ENCODE measurements around the gene CAMLG.
"Not testable (repeated sequence)": the region's sequence is repeated elsewhere in the genome, so short reads cannot be mapped to it uniquely, and the experiment has no call there.

Gene CAMLG

GRCh38 chr5:134758504-134759341, 20.4 kb downstream of the CAMLG start, which contains the start of gene DDX46:
Gene DDX46 (plus strand): TSS chr5:134758779. CDS start chr5:134758939, 160 bp downstream.
- WGBS, result 1% methylated on average over 72 of the region's 73 CpGs

DNA sequence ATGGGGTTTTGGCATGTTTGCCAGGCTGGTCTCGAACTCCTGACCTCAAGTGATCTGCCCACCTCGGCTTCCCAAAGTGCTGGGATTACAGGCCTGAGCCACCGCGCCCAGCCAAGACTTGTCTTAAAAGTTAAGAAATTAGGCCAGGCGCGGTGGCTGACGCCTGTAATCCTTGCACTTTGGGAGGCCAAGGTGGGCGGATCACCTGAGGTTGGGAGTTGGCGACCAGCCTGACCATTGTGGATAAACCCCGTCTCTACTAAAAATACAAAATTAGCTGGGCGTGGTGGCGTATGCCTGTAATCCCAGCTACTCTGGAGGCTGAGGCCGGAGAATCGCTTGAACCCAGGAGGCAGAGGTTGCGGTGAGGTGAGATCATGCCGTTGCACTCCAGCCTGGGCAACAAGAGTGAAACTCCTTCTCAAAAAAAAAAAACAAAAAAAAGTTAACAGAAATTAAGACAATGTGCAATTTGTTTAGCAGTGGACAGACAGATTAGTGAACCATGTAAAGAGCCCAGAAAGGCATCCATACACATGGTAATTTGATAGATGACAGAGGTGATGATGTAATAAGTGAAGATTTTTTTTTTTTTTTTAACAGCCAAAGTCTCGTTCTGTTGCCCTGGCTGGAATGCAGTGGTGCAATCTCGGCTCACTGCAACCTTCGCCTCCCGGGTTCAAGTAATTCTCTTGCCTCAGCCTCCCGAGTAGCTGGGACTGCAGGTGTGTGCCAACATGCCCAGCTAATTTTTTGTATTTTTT, 29.4 kb downstream of the CAMLG start:
- H3K23ac ChIP-seq (ENCODE audit: low read length in 2 of 2); H2BK5ac ChIP-seq (ENCODE audit: low read depth, low read length, poor library complexity, severe bottlenecking); H4K8ac ChIP-seq (ENCODE audit: low read length); DNase-seq; H2BK120ac ChIP-seq (ENCODE audit: low read depth, low read length); H2AFZ ChIP-seq (ENCODE audit: low read depth, low read length); H3K4me1 ChIP-seq (ENCODE audit: control insufficient read depth, insufficient read depth, low read depth, low read length); H2BK12ac ChIP-seq (ENCODE audit: low read length in 2 of 2); H3K9ac ChIP-seq (ENCODE audit: low read length); H3K27ac ChIP-seq (ENCODE audit: low read length, poor library complexity, severe bottlenecking); H3K9me3 ChIP-seq (ENCODE audit: control insufficient read depth, low read length); H2AK5ac ChIP-seq (ENCODE audit: low read length, severe bottlenecking); H4K91ac ChIP-seq (ENCODE audit: low read length); H3K4me3 ChIP-seq (ENCODE audit: insufficient read depth in 1 of 2, low read depth in 1 of 2, low read length in 2 of 2); H3K14ac ChIP-seq (ENCODE audit: low read length in 2 of 2); H3K4me2 ChIP-seq (ENCODE audit: low read length, poor library complexity, severe bottlenecking); H3K18ac ChIP-seq (ENCODE audit: low read depth in 1 of 2, low read length in 2 of 2); H3K4ac ChIP-seq (ENCODE audit: low read depth in 1 of 2, low read length in 2 of 2); H2BK15ac ChIP-seq (ENCODE audit: low read depth, poor library complexity, severe bottlenecking); H3K27me3 ChIP-seq (ENCODE audit: control insufficient read depth in 1 of 2, insufficient read depth in 1 of 2, low read length in 2 of 2): not testable (repeated sequence)
- H3K79me1 ChIP-seq (replicated peaks; ENCODE audit: low read length, poor library complexity, severe bottlenecking), result peaks cover 24% of the 10 kb centered on the region
- H3K36me3 ChIP-seq (ENCODE audit: control insufficient read depth in 1 of 2, insufficient read depth in 2 of 2, low read depth in 1 of 2, low read length in 2 of 2), result peaks cover 50 to 81% of the 10 kb centered on the region in 2 experiments
- WGBS, result 96% methylated on average over 19 of the region's 21 CpGs

More at GRCh38 chr5:134758504-134759341, 20.4 kb downstream of the CAMLG start, which contains the start of gene DDX46:
- peaks cover under 1% of the 10 kb centered on the region for H3K79me1 ChIP-seq (replicated peaks; ENCODE audit: low read length, poor library complexity, severe bottlenecking)
- H4K91ac ChIP-seq (ENCODE audit: low read length), result peak within 1 kb of the TSS; percentile 95
- H3K4me1 ChIP-seq (ENCODE audit: control insufficient read depth, insufficient read depth, low read depth, low read length), result peaks cover 4% of the 10 kb centered on the region
- H2AK5ac ChIP-seq (ENCODE audit: low read length, severe bottlenecking), result no peak within 1 kb of the TSS
- H3K18ac ChIP-seq (ENCODE audit: low read depth in 1 of 2, low read length in 2 of 2), result peak within 1 kb of the TSS; percentile 47 to 62
- peak within 1 kb of the TSS in 1 of 2 experiments; percentile 2 for H3K23ac ChIP-seq (ENCODE audit: low read length in 2 of 2)
- H2BK120ac ChIP-seq (ENCODE audit: low read depth, low read length), result no peak within 1 kb of the TSS
- peak within 1 kb of the TSS; percentile 62 for H3K4me2 ChIP-seq (ENCODE audit: low read length, poor library complexity, severe bottlenecking)
- peak within 1 kb of the TSS in 1 of 2 experiments; percentile 22 for H3K14ac ChIP-seq (ENCODE audit: low read length in 2 of 2)
- H2BK15ac ChIP-seq (ENCODE audit: low read depth, poor library complexity, severe bottlenecking), result peak within 1 kb of the TSS; percentile 68
- peak within 1 kb of the TSS; percentile 90 to 98 for H3K4me3 ChIP-seq (ENCODE audit: insufficient read depth in 1 of 2, low read depth in 1 of 2, low read length in 2 of 2)
- peak within 1 kb of the TSS in 1 of 2 experiments; percentile 21 for H3K4ac ChIP-seq (ENCODE audit: low read depth in 1 of 2, low read length in 2 of 2)
- H3K27me3 ChIP-seq (ENCODE audit: control insufficient read depth in 1 of 2, insufficient read depth in 1 of 2, low read length in 2 of 2), result no peaks in the 10 kb centered on the region
- H3K9ac ChIP-seq (ENCODE audit: low read length), result peak within 1 kb of the TSS; percentile 96
- no peak within 1 kb of the TSS for H2BK12ac ChIP-seq (ENCODE audit: low read length in 2 of 2)
- H2BK5ac ChIP-seq (ENCODE audit: low read depth, low read length, poor library complexity, severe bottlenecking), result no peak within 1 kb of the TSS
- H4K8ac ChIP-seq (ENCODE audit: low read length), result peak within 1 kb of the TSS; percentile 98
- peak within 1 kb of the TSS; percentile 67 for H2AFZ ChIP-seq (ENCODE audit: low read depth, low read length)
- H3K27ac ChIP-seq (ENCODE audit: low read length, poor library complexity, severe bottlenecking), result peak within 1 kb of the TSS; percentile 63
- no peaks in the 10 kb centered on the region for H3K9me3 ChIP-seq (ENCODE audit: control insufficient read depth, low read length)
- H3K36me3 ChIP-seq (ENCODE audit: control insufficient read depth in 1 of 2, insufficient read depth in 2 of 2, low read depth in 1 of 2, low read length in 2 of 2), result peaks cover 6 to 7% of the 10 kb centered on the region in 2 experiments
- DNase-seq, result peak; percentile 95

DNA sequence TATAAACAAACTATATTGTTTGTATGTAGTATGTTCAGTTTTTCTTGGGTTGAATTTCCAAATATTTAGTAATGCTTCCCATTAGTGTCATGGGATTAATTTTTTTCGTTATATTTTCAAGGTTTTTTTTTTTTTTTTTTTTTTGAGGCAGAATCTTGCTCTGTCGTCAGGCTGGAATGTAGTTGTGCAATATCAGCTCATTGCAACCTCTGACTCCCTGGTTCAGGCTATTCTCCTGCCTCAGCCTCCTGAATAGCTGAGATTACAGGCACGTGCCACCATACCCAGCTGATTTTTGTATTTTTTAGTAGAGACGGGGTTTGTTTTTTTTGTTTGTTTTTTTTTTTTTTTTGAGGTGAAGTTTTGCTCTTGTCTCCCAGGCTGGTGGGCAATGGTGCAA, 30.9 kb downstream of the CAMLG start:
- no peak overlapping the region for H2BK120ac ChIP-seq (ENCODE audit: low read depth, low read length)
- no peak overlapping the region for H3K14ac ChIP-seq (ENCODE audit: low read length in 2 of 2)
- H4K91ac ChIP-seq (ENCODE audit: low read length), result no peak overlapping the region
- H3K4me3 ChIP-seq (ENCODE audit: insufficient read depth in 1 of 2, low read depth in 1 of 2, low read length in 2 of 2), result no peak overlapping the region
- H2AFZ ChIP-seq (ENCODE audit: low read depth, low read length), result no peak overlapping the region
- H3K79me1 ChIP-seq (replicated peaks; ENCODE audit: low read length, poor library complexity, severe bottlenecking), result peaks cover 20% of the 10 kb centered on the region
- no peak overlapping the region for H2AK5ac ChIP-seq (ENCODE audit: low read length, severe bottlenecking)
- H3K4me1 ChIP-seq (ENCODE audit: control insufficient read depth, insufficient read depth, low read depth, low read length), result no peaks in the 10 kb centered on the region
- no peak overlapping the region for H3K4ac ChIP-seq (ENCODE audit: low read depth in 1 of 2, low read length in 2 of 2)
- peaks cover 53 to 84% of the 10 kb centered on the region in 2 experiments for H3K36me3 ChIP-seq (ENCODE audit: control insufficient read depth in 1 of 2, insufficient read depth in 2 of 2, low read depth in 1 of 2, low read length in 2 of 2)
- no peak overlapping the region for H2BK5ac ChIP-seq (ENCODE audit: low read depth, low read length, poor library complexity, severe bottlenecking)
- H3K9ac ChIP-seq (ENCODE audit: low read length), result peak overlapping the region; percentile 18
- no peaks in the 10 kb centered on the region for H3K9me3 ChIP-seq (ENCODE audit: control insufficient read depth, low read length)
- no peak overlapping the region for H3K23ac ChIP-seq (ENCODE audit: low read length in 2 of 2)
- H2BK12ac ChIP-seq (ENCODE audit: low read length in 2 of 2), result no peak overlapping the region
- H3K18ac ChIP-seq (ENCODE audit: low read depth in 1 of 2, low read length in 2 of 2), result no peak overlapping the region
- no peak overlapping the region for H4K8ac ChIP-seq (ENCODE audit: low read length)
- H3K27ac ChIP-seq (ENCODE audit: low read length, poor library complexity, severe bottlenecking), result no peak overlapping the region
- 90% methylated on average over 3 of the region's 4 CpGs for WGBS
- H3K4me2 ChIP-seq (ENCODE audit: low read length, poor library complexity, severe bottlenecking), result no peak overlapping the region
- H2BK15ac ChIP-seq (ENCODE audit: low read depth, poor library complexity, severe bottlenecking), result no peak overlapping the region
- H3K27me3 ChIP-seq (ENCODE audit: control insufficient read depth in 1 of 2, insufficient read depth in 1 of 2, low read length in 2 of 2), result no peaks in the 10 kb centered on the region
- DNase-seq, result peak; percentile 47

All from mesenchymal stem cell (in vitro differentiated cells and primary cell).